ENCODE results near the gene PVALEF.

DNA sequence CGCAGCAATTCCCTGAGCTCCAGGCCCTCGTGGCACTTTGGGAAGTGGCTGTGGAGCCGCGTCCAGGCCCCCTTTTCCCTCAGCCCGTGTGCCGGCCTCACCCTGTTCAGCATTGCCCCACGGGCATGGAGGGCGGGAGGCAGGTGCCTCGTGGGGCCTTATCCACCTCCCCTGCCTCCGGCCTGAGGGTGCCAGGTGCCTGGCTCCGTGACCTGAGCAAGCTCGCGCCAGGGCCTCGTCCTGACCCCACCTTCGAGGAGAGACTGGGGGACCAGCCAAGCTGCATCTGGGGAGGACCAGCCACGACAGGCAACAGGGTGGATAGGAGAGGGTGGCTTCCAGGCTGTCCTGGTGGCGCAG is 27.7 kb downstream of the PVALEF start:
- TF ChIP-seq MAFF (IDR thresholded peaks at IDR 0.05; ENCODE audit: low read depth, low read length) = no peak
- TF ChIP-seq CEBPB (IDR thresholded peaks at IDR 0.05; ENCODE audit: borderline replicate concordance, low read depth, low read length) = no peak
- TF ChIP-seq ZNF816 (CRISPR knock-in tag; IDR thresholded peaks at IDR 0.05; ENCODE audit: borderline replicate concordance) = no peak
- TF ChIP-seq ETV6 (CRISPR knock-in tag; conservative IDR thresholded peaks at IDR 0.05) = no peak
- no peak for TF ChIP-seq STAT5B (CRISPR knock-in tag; IDR thresholded peaks at IDR 0.05)
- TF ChIP-seq CHD2 (IDR thresholded peaks at IDR 0.05; ENCODE audit: low read depth, low read length) = no peak
- no peak for TF ChIP-seq SKIL (CRISPR knock-in tag; IDR thresholded peaks at IDR 0.05; ENCODE audit: borderline replicate concordance)
- TF ChIP-seq HOXA3 (CRISPR knock-in tag; IDR thresholded peaks at IDR 0.05) = no peak
- no peak for TF ChIP-seq POLR2A (IDR thresholded peaks at IDR 0.05; ENCODE audit: insufficient read depth in 1 of 2, low read depth in 2 of 2, low read length in 2 of 2)
- no peak for TF ChIP-seq ZNF431 (CRISPR knock-in tag; IDR thresholded peaks at IDR 0.05; ENCODE audit: borderline replicate concordance, low read depth)
- TF ChIP-seq NR2F6 (IDR thresholded peaks at IDR 0.05) = no peak
- TF ChIP-seq NR2F6 (CRISPR knock-in tag; IDR thresholded peaks at IDR 0.05) = no peak
- TF ChIP-seq ZNF777 (CRISPR knock-in tag; IDR thresholded peaks at IDR 0.05) = no peak
